Femur (tissue), 1 donor: ENCODE data around the gene CTNNA1.
"Not testable (repeated sequence)": the region's sequence is repeated elsewhere in the genome, so short reads cannot be mapped to it uniquely, and the experiment has no call there.

Source experiments
- DNase-seq: peaks from one replicate; pipeline ENCODE4 v3.0.0-alpha.2; 2017

CTNNA1 gene

GRCh38 chr5:138761115-138761514, 7.9 kb downstream of the CTNNA1 start:
- DNase-seq = not testable (repeated sequence)

GRCh38 chr5:138761670-138762069, 8.4 kb downstream of the CTNNA1 start:
- not testable (repeated sequence) for DNase-seq

GRCh38 chr5:138762110-138762509, 8.9 kb downstream of the CTNNA1 start:
- no peak for DNase-seq

- DNase-seq = no peak
Measured at GRCh38 chr5:138763037-138763778, 10.0 kb downstream of the CTNNA1 start.

GRCh38 chr5:138770291-138770690, 17.1 kb downstream of the CTNNA1 start:
- no peak for DNase-seq

GRCh38 chr5:138770977-138771376, 17.8 kb downstream of the CTNNA1 start:
- no peak for DNase-seq

GRCh38 chr5:138772986-138773594, 19.9 kb downstream of the CTNNA1 start:
- DNase-seq = no peak

- not testable (repeated sequence) for DNase-seq
Measured at GRCh38 chr5:138773624-138774023, 20.4 kb downstream of the CTNNA1 start.

GRCh38 chr5:138775034-138775433, 21.8 kb downstream of the CTNNA1 start:
- DNase-seq = no peak

- DNase-seq = no peak
Measured at GRCh38 chr5:138778234-138778633, 25.0 kb downstream of the CTNNA1 start.

- DNase-seq = no peak
Measured at GRCh38 chr5:138783976-138784375, 30.8 kb downstream of the CTNNA1 start.

GRCh38 chr5:138784590-138784989, 31.4 kb downstream of the CTNNA1 start:
- DNase-seq = no peak

- no peak for DNase-seq
Measured at GRCh38 chr5:138789771-138790242, 36.6 kb downstream of the CTNNA1 start.

- DNase-seq = no peak
Measured at GRCh38 chr5:138790684-138791083, 37.5 kb downstream of the CTNNA1 start.

- DNase-seq = no peak
Measured at GRCh38 chr5:138792195-138792790, 39.1 kb downstream of the CTNNA1 start.

GRCh38 chr5:138793575-138793974, 40.4 kb downstream of the CTNNA1 start:
- no peak for DNase-seq

- DNase-seq = no peak
Measured at GRCh38 chr5:138803285-138803684, 50.1 kb downstream of the CTNNA1 start.

- DNase-seq = no peak
Measured at GRCh38 chr5:138803935-138804334, 50.7 kb downstream of the CTNNA1 start.

GRCh38 chr5:138805096-138805495, 51.9 kb downstream of the CTNNA1 start:
- no peak for DNase-seq

- DNase-seq = no peak
Measured at GRCh38 chr5:138807182-138807581, 54.0 kb downstream of the CTNNA1 start.

GRCh38 chr5:138809391-138809790, 56.2 kb downstream of the CTNNA1 start:
- no peak for DNase-seq

- DNase-seq = not testable (repeated sequence)
Measured at GRCh38 chr5:138810861-138811260, 57.6 kb downstream of the CTNNA1 start.

- no peak for DNase-seq
Measured at GRCh38 chr5:138815529-138815928, 62.3 kb downstream of the CTNNA1 start.

- DNase-seq = no peak
Measured at GRCh38 chr5:138817241-138817640, 64.0 kb downstream of the CTNNA1 start.
